GM18505 (cell line): ENCODE data around the gene DHRS3.

Experiments
- ATAC-seq: cut with Tn5 transposase; IDR thresholded peaks from one replicate; pipeline ENCODE4 v1.9.1; 2021; ENCODE audit not compliant: unreplicated experiment
- POLR2A ChIP-seq: IDR thresholded peaks from 4 replicates; pipeline ENCODE4 v1.6.1; 2011; ENCODE audit warnings: borderline replicate concordance; ENCODE audit not compliant: insufficient read depth, insufficient read length; ENCODE audit errors: extremely low read depth

DHRS3 gene

DNA sequence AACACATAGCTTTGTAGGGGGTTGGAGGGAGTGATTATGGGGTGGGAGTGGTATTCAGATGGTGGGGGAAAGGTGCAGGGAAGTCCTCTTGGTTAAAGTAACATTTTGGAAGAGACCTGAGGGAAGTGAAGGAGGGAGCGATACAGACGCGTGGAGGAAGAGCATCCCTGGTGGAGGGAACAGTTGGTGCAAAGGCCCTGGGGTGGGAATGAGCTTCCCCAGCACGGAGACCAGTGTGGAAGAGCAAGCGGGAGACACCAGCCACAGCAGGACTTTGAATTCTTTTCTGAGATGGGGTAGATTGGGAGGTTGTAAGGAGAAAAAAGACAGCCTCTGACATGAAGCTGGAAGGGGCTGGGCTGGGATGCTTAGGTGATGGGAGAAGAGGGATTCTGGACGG lies 23.5 kb downstream of the DHRS3 start:
- ATAC-seq = no peak
- no peak for TF ChIP-seq POLR2A

DNA sequence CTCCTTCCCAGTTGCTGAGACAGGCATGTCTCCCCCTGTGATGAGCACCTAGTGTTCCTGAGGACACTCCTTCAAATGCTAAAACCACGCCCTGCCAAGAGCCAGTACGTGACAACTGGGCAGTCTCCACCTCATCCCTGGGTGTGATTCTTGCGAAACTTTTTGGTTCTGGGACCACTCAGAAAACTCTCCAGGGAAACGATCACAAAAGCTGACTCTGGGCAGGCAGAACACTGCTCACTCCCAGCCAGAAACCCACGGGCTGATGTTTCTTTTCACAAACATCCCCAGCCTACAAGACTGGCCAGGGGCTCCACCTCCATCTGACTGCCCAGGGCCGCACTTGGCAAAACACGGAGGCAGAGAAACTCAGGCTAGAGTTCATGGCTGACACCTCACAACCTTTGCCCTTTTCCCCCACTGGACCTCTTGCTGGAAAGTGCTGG lies 24.4 kb downstream of the DHRS3 start:
- no peak for TF ChIP-seq POLR2A
- no peak for ATAC-seq

DNA sequence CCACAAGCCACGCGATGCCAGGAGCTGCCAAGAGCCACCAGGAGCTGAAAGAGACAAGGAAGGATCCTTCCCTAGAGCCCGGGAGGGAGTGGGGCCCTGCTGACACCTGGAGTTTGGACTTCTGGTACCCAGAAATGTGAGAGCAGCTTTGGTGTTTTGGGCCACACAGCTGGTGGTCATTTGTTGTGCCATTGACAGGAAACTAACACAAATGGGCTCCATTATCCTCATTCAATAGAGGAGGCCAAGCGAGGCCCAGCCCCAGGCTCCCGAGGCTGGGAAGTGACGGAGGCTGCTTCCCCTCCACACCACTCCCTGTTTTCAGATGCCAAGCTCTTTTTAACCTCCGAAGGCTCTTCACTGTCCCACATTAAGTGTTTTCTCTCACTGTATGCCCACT lies 25.5 kb downstream of the DHRS3 start:
- ATAC-seq = no peak
- no peak for TF ChIP-seq POLR2A

DNA sequence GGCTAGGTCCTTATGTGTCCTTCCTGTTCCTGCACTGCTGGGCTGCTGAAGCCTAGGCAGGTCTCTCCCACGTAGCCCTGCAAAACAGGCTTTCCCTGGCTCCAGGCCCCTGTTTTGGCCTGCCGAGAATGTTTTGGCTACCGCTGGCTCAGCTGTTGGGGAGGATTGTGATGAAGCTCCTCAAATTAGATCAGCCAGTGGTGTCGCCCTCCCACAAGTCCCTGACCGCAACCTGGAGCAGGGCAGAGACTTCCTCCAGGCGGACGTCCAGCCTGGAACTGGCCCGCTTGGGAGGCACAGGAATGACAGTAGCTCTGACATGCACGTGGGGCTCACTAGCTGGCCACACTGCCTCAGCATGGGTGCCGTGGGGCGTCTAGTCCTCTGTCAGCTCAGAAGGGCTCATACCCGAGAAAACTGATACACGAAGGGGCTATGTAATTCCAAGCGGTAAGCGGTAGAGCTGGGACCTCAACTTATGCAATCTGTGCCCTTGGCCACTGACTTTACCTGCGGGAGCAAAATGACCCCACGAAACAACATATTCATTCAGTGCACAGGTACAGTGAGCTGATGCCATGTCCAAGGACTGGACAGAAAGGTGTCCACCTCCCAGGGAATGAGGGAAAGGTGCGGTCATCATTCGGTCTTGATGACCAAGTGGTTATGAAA lies 26.6 kb downstream of the DHRS3 start:
- ATAC-seq = no peak
- no peak for TF ChIP-seq POLR2A

DNA sequence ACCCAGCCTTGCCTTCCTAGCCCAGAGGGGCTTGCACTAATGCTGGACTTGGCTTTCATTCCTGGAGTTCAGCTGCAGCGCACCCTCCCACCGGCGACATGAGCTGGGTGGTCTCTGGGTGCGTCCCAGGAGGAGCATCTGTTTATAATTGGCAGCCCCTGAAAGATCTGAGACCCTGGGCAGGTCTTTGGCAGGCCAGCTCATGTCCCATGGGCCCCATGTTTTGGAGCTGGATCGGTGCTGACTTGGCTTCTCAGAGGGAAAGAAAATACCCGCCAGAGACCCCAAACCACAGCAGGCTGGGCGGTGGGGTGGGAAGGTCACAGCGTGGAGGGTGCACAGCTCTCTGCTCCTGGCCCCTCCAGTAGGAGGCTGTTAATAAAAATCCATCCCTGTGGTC lies 29.3 kb downstream of the DHRS3 start:
- TF ChIP-seq POLR2A = no peak
- no peak for ATAC-seq

DNA sequence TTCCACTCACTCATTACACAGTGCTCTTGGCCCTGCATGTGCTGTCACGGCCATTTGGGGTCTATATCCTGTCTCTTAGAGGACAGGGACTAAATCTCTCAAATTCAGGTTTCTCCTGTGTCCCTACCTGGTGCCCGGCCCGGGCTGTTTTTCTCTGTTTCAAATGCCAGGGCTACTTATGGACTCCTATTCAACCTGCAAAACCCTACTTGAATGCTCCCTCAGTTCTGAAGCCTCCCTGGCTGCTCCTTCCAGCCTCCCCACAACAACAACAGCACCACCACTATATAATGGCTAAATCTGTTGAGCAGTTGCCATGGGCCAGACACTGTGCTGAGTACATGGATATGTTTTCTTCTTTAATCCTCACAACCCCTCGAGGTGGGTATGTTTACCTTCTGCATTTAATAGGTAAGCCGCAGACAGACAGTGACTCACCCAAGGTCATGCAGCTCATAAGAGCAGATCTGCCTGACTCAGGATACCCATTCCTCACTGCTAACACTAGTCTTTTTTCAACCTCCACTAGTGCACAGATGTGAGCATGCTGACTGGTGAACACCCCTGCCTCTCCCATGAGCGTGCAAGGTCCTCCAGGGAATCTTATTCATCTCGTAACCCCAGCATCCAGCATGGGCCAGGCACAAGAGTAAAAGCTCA lies 29.9 kb downstream of the DHRS3 start:
- ATAC-seq = no peak
- no peak for TF ChIP-seq POLR2A

DNA sequence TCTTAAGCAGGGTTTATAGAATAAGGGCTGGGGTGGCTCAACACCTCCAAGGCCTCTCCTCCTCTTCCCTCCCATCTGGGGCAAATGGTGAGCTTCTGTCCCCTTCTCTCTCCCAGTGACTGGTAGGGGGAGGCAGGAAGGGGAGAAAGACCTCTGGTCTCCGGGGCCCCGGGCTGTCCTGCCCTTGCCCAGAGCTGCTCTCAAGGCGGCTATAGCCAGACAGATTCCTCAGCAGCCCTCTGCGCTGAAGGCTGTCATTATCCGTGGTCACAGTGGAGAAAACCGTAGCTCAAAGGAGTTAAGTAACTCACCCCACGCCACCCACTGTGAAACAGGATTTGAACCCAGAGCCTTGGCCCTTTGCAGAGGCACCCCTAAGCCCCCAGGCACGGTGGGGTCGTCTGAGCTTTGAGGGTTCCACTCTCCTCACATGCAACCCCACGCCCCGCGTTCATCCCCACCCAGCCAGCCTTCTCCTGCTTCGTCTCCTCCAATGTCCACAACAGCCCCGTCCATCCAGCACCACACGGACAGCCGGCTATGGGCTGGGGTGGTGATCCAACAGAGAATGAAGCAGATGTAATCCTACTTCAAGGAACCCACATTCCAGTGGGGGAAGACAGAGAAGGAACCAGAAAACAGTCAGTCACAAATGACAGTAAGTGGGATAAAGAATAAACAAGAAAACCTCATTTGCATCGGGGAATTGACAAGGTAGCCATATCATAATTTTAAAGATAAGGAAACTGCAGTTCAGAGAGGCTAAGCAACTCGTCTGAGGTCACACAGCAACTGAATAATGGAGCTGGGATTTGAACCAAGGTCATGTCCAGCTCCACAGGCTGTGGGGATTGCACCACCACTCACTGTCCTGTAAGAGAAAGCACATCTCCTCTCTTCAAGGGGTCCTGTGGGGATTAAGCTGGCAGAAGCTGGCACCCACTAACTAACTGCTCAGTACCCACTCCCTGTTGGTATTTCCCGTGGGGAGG lies 31.8 kb downstream of the DHRS3 start:
- ATAC-seq = no peak
- no peak for TF ChIP-seq POLR2A

DNA sequence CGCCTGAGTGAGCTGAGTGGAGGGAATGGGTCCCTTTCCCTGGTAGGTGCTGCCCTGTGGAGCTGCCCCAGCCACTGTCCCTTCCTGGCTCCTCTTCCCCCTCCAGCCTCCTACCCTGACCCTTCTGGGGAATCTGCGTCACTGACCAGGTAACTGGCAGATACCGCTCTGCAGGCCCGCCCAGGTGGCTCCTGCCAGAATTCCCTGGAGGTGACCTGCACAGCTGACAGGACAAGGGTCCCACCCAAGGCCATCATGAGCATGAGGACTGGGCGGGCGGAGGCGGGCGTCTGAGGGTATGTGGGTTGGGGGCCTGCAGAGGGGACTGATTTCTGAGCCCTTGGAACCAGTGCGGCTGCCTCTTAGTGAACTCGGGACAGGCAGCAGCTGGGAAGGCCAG lies 32.5 kb downstream of the DHRS3 start:
- TF ChIP-seq POLR2A = no peak
- no peak for ATAC-seq

DNA sequence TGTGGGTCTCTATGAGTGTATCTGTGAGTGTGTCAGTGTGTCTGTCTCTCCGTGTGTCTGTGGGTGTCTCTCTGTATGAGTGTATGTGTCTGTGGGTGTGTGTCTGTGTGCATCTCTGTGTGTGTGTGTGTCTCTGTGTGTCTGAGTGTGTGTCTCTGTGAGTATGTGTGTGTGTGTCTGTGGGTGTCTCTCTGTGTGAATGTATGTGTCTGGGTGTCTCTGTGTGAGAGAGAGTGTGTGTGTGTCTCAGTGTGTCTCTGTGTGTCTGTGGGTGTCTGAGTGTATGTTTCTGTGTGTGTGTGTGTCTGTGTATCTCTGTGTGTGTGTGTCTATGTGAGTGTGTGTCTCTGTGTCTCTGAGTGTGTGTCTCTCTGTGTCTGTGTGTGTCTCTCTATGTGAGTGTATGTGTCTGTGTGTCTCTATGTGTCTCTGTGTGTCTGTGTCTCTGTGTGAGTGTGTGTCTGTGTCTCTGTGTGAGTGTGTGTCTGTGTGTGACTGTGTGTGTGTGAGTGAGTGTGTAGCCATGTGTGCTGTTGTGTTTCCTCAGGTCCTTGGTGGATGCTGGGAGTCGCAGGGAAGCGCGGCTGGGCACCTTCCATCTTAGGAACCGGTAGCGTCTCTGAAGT lies 33.0 kb downstream of the DHRS3 start:
- TF ChIP-seq POLR2A = no peak
- no peak for ATAC-seq

DNA sequence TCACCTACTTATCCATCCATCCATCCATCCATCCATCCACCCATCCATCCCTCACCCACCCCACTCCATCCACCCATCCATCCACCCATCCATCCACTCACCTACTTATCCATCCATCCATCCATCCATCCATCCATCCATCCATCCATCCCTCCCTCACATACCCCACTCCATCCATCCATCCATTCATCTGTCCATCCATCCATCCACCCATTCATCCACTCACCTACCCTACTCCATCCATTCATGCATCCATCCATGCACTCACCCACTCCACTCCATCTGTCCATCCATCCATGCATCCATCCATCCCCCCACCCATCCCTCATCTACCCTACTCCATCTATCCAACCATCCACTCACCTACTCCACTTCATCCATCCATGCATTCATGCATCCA lies 34.5 kb downstream of the DHRS3 start:
- no peak for ATAC-seq
- TF ChIP-seq POLR2A = no peak

DNA sequence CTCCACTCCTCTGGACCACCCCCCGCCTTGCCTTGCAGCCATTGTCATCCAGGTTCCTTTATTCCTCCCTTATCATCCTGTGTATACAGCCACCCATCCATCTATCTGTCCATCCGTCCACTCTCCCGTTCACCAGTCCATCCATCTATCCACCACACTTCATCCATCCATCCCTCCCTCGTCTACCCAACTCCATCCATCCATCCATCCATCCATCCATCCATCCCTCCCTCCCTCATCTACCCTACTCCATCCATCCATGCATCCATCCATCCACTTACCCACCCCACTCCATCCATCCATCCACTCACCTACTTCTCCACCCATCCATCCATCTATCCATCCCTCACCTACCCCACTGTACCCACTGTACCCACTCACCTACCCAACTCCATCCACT lies 35.4 kb downstream of the DHRS3 start:
- ATAC-seq = no peak

DNA sequence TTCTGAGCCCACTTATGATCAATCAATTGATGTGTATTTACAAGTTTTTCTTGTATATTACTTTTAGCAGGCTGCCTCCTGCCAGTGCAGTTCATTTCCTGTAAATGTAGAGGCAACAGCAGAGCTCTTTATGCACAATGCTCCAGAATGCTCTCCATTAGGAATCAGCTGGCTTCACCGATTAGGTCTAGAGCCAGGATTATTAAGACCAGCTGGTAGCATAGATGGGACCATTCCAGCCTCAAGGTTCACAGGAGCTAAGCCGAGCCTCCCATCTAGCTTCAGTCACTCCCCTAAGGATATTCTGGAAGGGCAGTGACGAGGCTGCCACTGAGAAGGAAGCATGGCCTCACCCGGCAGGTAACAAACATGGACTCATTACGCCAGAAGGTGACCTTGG lies 36.8 kb downstream of the DHRS3 start:
- ATAC-seq = no peak
- TF ChIP-seq POLR2A = no peak

More for the DNA sequence above, 35.4 kb downstream of the DHRS3 start:
- TF ChIP-seq POLR2A = no peak
